LNCAP (cell line): ENCODE results near the gene FNIP1.

Experiments
- TF ChIP-seq, protein P1 (sequence below): fragments of 450-650 bp; IDR thresholded peaks from 2 replicates; pipeline ENCODE4 v1.5.1; 2017; ENCODE audit warnings: mild to moderate bottlenecking

Gene FNIP1

DNA sequence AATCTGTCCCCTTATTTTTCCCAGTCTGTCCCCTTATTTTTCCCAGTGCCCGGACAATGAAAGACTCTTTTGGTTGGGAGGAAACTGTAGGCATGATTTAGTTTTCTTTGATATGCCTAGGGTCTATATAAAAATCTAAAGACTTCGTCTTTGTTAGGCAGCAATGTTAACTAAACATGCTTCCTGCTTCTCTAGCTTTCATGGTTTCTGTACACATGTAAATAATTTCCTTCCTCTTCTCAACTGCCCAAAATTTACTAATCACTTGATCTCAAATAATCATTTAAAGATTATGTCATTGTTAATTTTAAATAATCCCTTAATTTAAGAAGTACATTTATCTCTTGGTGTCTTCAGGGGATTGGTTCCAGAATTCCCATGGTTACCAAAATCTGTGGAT lies 114.0 kb downstream of the FNIP1 start:
- TF ChIP-seq, protein P1, sequence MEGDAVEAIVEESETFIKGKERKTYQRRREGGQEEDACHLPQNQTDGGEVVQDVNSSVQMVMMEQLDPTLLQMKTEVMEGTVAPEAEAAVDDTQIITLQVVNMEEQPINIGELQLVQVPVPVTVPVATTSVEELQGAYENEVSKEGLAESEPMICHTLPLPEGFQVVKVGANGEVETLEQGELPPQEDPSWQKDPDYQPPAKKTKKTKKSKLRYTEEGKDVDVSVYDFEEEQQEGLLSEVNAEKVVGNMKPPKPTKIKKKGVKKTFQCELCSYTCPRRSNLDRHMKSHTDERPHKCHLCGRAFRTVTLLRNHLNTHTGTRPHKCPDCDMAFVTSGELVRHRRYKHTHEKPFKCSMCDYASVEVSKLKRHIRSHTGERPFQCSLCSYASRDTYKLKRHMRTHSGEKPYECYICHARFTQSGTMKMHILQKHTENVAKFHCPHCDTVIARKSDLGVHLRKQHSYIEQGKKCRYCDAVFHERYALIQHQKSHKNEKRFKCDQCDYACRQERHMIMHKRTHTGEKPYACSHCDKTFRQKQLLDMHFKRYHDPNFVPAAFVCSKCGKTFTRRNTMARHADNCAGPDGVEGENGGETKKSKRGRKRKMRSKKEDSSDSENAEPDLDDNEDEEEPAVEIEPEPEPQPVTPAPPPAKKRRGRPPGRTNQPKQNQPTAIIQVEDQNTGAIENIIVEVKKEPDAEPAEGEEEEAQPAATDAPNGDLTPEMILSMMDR = no peak

DNA sequence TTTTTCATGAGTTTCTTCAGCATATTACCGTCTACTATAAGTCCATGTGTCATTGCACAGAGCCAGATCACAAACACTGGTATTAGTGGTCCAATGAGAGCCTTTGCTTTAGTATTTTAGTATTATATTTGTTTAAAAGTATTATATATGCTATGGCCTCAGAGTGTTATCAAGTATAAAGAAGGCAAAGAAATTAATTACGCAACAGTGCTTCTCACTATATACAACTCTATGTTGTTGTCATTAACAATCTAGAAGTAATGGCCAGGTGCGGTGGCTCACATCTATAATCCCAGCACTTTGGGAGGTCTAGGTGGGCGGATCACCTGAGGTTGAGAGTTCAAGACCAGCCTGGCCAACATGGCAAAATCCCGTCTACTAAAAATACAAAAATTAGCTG lies 114.6 kb downstream of the FNIP1 start:
- TF ChIP-seq, protein P1 = no peak

- TF ChIP-seq, protein P1 = no peak
Measured at GRCh38 chr5:131679911-131680310, 116.9 kb downstream of the FNIP1 start.

GRCh38 chr5:131677115-131677514 lies 119.7 kb downstream of the FNIP1 start:
- TF ChIP-seq, protein P1 = no peak

GRCh38 chr5:131672776-131673175 lies 124.0 kb downstream of the FNIP1 start:
- TF ChIP-seq, protein P1 = no peak

DNA sequence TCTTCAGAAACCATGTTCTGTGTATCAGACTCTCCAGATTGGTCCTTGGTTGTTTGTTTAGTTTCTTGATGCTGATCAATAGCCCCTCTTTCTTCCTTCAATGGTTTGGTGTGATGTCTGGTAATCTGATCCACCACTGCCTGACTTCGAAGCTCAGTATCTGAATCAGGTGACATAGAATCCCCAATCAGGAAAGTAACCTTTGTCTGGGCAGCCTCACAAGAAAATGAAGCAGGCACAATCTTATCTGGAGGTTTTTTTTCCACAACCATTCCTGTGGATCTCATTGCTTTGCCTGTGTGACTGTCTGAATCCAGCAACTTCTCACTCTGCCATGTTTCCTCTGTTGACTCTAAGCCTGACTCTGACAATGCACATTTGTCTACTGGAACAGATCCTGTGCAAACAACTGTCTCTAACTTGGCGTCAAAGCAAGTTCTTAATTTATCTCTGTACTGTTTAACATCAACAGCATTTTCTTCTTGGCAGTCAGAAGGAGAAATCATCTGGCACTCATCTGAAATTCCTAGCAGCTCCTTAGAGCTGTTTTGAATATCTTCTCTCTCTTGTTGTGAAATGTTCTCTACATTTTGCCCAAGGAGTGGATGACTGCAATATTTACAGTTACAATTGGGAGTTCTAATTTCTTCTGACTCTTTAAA lies 124.7 kb downstream of the FNIP1 start:
- TF ChIP-seq, protein P1 = no peak

DNA sequence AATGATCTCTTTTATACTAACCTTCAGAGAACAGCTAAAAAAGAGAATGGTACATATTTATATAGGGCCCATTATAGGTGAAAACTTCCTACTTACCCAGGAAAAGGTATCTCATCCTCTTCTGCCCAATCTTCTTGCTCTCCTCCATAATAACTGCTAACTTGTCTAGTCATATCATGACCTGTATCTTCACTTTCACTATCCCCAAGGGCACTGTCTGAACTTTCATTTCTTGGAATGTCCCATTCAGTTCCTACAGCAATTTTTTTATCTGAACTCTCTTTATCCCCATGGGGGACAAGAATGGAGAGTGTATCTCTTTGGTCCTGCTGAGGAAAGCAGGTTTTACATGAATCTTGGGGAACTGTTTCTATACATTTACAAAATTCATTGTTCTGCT lies 125.4 kb downstream of the FNIP1 start:
- TF ChIP-seq, protein P1 = no peak

DNA sequence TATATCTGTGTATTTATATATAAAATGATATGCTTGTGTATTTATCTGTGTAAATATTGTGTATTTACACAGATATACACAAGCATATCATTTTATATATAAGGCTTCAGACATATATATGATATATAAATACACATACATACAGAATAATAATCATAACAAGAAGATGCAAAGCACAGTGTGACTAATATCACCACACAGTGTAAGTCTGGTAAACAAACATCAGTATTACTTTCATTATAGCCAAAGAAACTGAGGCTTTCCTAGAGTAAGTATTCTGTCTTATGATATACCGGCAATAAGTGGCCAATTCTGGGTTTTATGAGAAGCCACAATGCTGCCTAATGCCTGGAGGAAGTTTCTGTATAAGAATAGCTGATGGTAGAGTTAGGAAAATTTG lies 131.9 kb downstream of the FNIP1 start:
- TF ChIP-seq, protein P1 = no peak
